GM12878 (cell line): ENCODE data around the gene FOXL3. TPM values are rescaled to one million over a fixed set of nuclear protein-coding genes. Genes with fewer than 3 reads are reported as not detected.

ENCODE experiments used
- ATAC-seq: fragments of 200-7000 bp; cut with Tn5 transposase; 3 replicates; pipeline ENCODE4 v1.9.1; 2020; ENCODE audit warnings: mild to moderate bottlenecking, moderate library complexity
- BruUV-seq: library from RNA; stranded (reverse); fragments of 400-500 nt; replicated peaks from 2 replicates; lab custom pipeline; 2021; lab: Mats Ljungman, UMichigan
- CTCF ChIA-PET: fragments of 300-600 bp; sonication (Branson Sonifier 250); formaldehyde crosslinking; extraction: SDS; loops from one replicate; lab custom pipeline; 2021; ENCODE audit warnings: inconsistent platforms; lab: Yijun Ruan, JAX
- POLR2A ChIA-PET: fragments of 350-600 bp; formaldehyde crosslinking; extraction: SDS; loops from one replicate; lab custom pipeline; 2021; ENCODE audit warnings: inconsistent platforms; lab: Charles Lee
- RAD21 ChIA-PET: fragments of 300-600 bp; sonication (Branson Sonifier 250); formaldehyde crosslinking; loops from one replicate; lab custom pipeline; 2023; ENCODE audit warnings: antibody characterized with exemption; ENCODE audit not compliant: unreplicated experiment; lab: Charles Lee
- SMC1A ChIA-PET: fragments of 300-600 bp; sonication (Branson Sonifier 250); formaldehyde crosslinking; loops from one replicate; lab custom pipeline; 2023; ENCODE audit not compliant: unreplicated experiment, uncharacterized antibody; lab: Charles Lee
- DNase-seq: peaks from one replicate; pipeline ENCODE4 v3.0.0-alpha.2; 2011; ENCODE audit warnings: low read depth, low spot score
- FAIRE-seq: peaks from 3 replicates; lab custom pipeline; 2011; peaks lifted over from hg19 to GRCh38; lab: Jason Lieb, UNC
- H2AFZ ChIP-seq: 2 replicates; pipeline ENCODE4 v1.6.0; 2011; ENCODE audit warnings: low read depth, low read length, control low read depth; ENCODE audit not compliant: control insufficient read depth
- H3K27ac ChIP-seq: 2 replicates; pipeline ENCODE4 v1.5.1; 2011; ENCODE audit warnings: control low read depth; ENCODE audit not compliant: control insufficient read depth, insufficient read depth
- H3K27me3 ChIP-seq, 2 experiments: replicated peaks in 1 of 2; 2 replicates each; pipeline versions ENCODE4 v1.6.0 to v1.6.1; 2011; ENCODE audit warnings: low read length in 1 of 2; ENCODE audit not compliant: control insufficient read depth in 2 of 2, insufficient read depth in 2 of 2
- H3K36me3 ChIP-seq, 2 experiments: 2 replicates each; pipeline ENCODE4 v1.5.1; 2011; ENCODE audit warnings: low read length in 1 of 2; ENCODE audit not compliant: control insufficient read depth in 2 of 2, insufficient read depth in 2 of 2
- H3K4me1 ChIP-seq: 2 replicates; pipeline ENCODE4 v1.6.1; 2011; ENCODE audit warnings: mild to moderate bottlenecking, low read length, moderate library complexity, mixed read lengths; ENCODE audit not compliant: control insufficient read depth, insufficient read depth
- H3K4me2 ChIP-seq: 2 replicates; pipeline ENCODE4 v1.6.0; 2011; ENCODE audit warnings: control low read depth; ENCODE audit not compliant: control insufficient read depth, insufficient read depth
- H3K4me3 ChIP-seq: fragments of 200-600 bp; sonication (generic); 2 replicates; pipeline ENCODE4 v1.5.1; 2016
- H3K79me2 ChIP-seq: 2 replicates; pipeline ENCODE4 v1.6.0; 2011; ENCODE audit warnings: low read length; ENCODE audit not compliant: control insufficient read depth, insufficient read depth
- H3K9ac ChIP-seq: 2 replicates; pipeline ENCODE4 v1.8.0; 2011; ENCODE audit warnings: low read length, control low read depth, mixed read lengths; ENCODE audit not compliant: control insufficient read depth, insufficient read depth
- H3K9me3 ChIP-seq: replicated peaks from 3 replicates; pipeline ENCODE4 v1.5.1; 2011; ENCODE audit warnings: mild to moderate bottlenecking, low read length; ENCODE audit not compliant: control insufficient read depth, insufficient read depth
- H4K20me1 ChIP-seq: 2 replicates; pipeline ENCODE4 v1.6.0; 2011; ENCODE audit not compliant: control insufficient read depth, insufficient read depth
- PML ChIP-seq: IDR thresholded peaks from 2 replicates; pipeline ENCODE4 v1.6.1; 2012; ENCODE audit warnings: low read length, inconsistent platforms
- SIX5 ChIP-seq: IDR thresholded peaks from 2 replicates; pipeline ENCODE4 v1.6.1; 2011; ENCODE audit warnings: mild to moderate bottlenecking, low read depth, low read length, moderate library complexity; ENCODE audit not compliant: severe bottlenecking
- YBX1 ChIP-seq: fragments of 450-650 bp; IDR thresholded peaks from 2 replicates; pipeline ENCODE4 v1.6.1; 2016; ENCODE audit warnings: antibody characterized with exemption
- WGBS: methylation state at CpG from one replicate; pipeline ENCODE4 v1.1.6; 2016; ENCODE audit warnings: low lambda C conversion rate; ENCODE audit not compliant: insufficient replicate concordance, insufficient coverage; ENCODE audit errors: missing lambda C conversion rate; 5-methylcytosine and 5-hydroxymethylcytosine counted together
- in situ Hi-C: fragments of 300-500 bp; cut with MboI; formaldehyde crosslinking; loops from 9 replicates; pipeline ENCODE4 v1.14.3; 2018; ENCODE audit warnings: mixed read lengths
- intact Hi-C: fragments of 100-400 bp; cut with micrococcal nuclease; formaldehyde crosslinking; loops from one replicate; pipeline ENCODE4 v1.14.2; 2022; ENCODE audit not compliant: unreplicated experiment
- polyA plus RNA-seq, 11 experiments: library from polyadenylated mRNA; depleted of rRNA in 4 of 11; unstranded in 6 of 11; stranded (reverse) in 5 of 11; fragments of >200 nt; fragmentation: Nextera tagmentation in 4 of 11; fragmentation: Illumina TruSeq in 1 of 11; extraction: Ambion mirVana in 4 of 11; extraction: Trizol in 1 of 11; gene quantifications; 1 replicate in 1 of 11; 2 replicates in 10 of 11; pipeline versions ENCODE4 v1.2.1 to v1.2.3, GENCODE V29; 2011 to 2016; ENCODE audit warnings: inconsistent platforms in 2 of 11, missing spikeins in 2 of 11, low read depth in 1 of 11
- total RNA-seq, 4 experiments: library from RNA; depleted of rRNA in 3 of 4; stranded (reverse); fragments of >200 nt in 3 of 4; fragmentation: Illumina TruSeq in 1 of 4; extraction: Trizol in 1 of 4; gene quantifications; 2 replicates each; pipeline versions ENCODE4 v1.2.1 to v1.2.3, GENCODE V29; 2013 to 2021
- TF ChIP-seq, protein P1 (sequence below): fragments of 450-650 bp; IDR thresholded peaks from 2 replicates; pipeline ENCODE4 v1.6.1; 2017; ENCODE audit warnings: antibody characterized with exemption, mild to moderate bottlenecking, moderate library complexity

FOXL3 gene
- total and polyA plus RNA-seq, 10 of the 15 experiments (the other 5 are each of a cell fraction or from before 2014, with no cell fraction given): not detected

GRCh38 chr7:273327-273726 lies 16.6 kb upstream of the FOXL3 start:
- no peaks in the 10 kb centered on the region for H4K20me1 ChIP-seq
- ATAC-seq (no peak), FAIRE-seq (no peak), DNase-seq (no peak)
- ChIA-PET SMC1A (no interaction called here), RAD21 (no interaction called here), POLR2A (no interaction called here), CTCF (no interaction called here)
- H3K27ac ChIP-seq: no peak overlapping the region
- no peak overlapping the region for H3K4me3 ChIP-seq
- no peaks in the 10 kb centered on the region for H3K36me3 ChIP-seq
- H3K9me3 ChIP-seq: no peaks in the 10 kb centered on the region; the same call in 2 of the 3 replicates
- no peak overlapping the region for H2AFZ ChIP-seq
- in situ Hi-C loops (no loop called here), intact Hi-C loops (no loop called here)
- no peak overlapping the region for H3K4me2 ChIP-seq
- H3K9ac ChIP-seq: no peak overlapping the region
- H3K4me1 ChIP-seq: no peaks in the 10 kb centered on the region
- WGBS: 44% methylated on average over 7 of the region's 7 CpGs
- no peak for TF ChIP-seq SIX5
- TF ChIP-seq YBX1: no peak
- TF ChIP-seq PML: no peak
- TF ChIP-seq, all 136 proteins: peak for 0
- no TSS peak for BruUV-seq
- H3K27me3 ChIP-seq: no peaks in the 10 kb centered on the region
- no peaks in the 10 kb centered on the region for H3K79me2 ChIP-seq

- H3K9me3 ChIP-seq: no peaks in the 10 kb centered on the region; the same call in 2 of the 3 replicates
- intact Hi-C loops: no loop called here
- RAD21 ChIA-PET: no interaction called here
- BruUV-seq: no TSS peak
- no peak overlapping the region for H3K27ac ChIP-seq
- in situ Hi-C loops: no loop called here
- H3K4me3 ChIP-seq: no peak overlapping the region
- no peaks in the 10 kb centered on the region for H3K36me3 ChIP-seq
- no peak overlapping the region for H3K4me2 ChIP-seq
- H3K27me3 ChIP-seq: no peaks in the 10 kb centered on the region
- no peak overlapping the region for H3K9ac ChIP-seq
- POLR2A ChIA-PET: no interaction called here
- 19% methylated on average over 2 of the region's 2 CpGs for WGBS
- H3K4me1 ChIP-seq: no peaks in the 10 kb centered on the region
- ATAC-seq: no peak
- no peaks in the 10 kb centered on the region for H3K79me2 ChIP-seq
- H4K20me1 ChIP-seq: no peaks in the 10 kb centered on the region
- SMC1A ChIA-PET: no interaction called here
- H2AFZ ChIP-seq: no peak overlapping the region
- DNase-seq: no peak
- FAIRE-seq: no peak
- TF ChIP-seq, protein P1, sequence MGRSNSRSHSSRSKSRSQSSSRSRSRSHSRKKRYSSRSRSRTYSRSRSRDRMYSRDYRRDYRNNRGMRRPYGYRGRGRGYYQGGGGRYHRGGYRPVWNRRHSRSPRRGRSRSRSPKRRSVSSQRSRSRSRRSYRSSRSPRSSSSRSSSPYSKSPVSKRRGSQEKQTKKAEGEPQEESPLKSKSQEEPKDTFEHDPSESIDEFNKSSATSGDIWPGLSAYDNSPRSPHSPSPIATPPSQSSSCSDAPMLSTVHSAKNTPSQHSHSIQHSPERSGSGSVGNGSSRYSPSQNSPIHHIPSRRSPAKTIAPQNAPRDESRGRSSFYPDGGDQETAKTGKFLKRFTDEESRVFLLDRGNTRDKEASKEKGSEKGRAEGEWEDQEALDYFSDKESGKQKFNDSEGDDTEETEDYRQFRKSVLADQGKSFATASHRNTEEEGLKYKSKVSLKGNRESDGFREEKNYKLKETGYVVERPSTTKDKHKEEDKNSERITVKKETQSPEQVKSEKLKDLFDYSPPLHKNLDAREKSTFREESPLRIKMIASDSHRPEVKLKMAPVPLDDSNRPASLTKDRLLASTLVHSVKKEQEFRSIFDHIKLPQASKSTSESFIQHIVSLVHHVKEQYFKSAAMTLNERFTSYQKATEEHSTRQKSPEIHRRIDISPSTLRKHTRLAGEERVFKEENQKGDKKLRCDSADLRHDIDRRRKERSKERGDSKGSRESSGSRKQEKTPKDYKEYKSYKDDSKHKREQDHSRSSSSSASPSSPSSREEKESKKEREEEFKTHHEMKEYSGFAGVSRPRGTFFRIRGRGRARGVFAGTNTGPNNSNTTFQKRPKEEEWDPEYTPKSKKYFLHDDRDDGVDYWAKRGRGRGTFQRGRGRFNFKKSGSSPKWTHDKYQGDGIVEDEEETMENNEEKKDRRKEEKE: no peak
- CTCF ChIA-PET: no interaction called here
Observed at GRCh38 chr7:274266-274665, 15.7 kb upstream of the FOXL3 start.
